ENCODE measurements around the gene SLC9A4.
"Not testable (repeated sequence)": the region's sequence is repeated elsewhere in the genome, so short reads cannot be mapped to it uniquely, and the experiment has no call there.

SLC9A4 gene

GRCh38 chr2:102544182-102544581 is 71.2 kb downstream of the SLC9A4 start:
- H3K4me3 ChIP-seq (ENCODE audit: low read length): no peak overlapping the region
- no peaks in the 10 kb centered on the region for H3K9me3 ChIP-seq (ENCODE audit: control insufficient read depth, insufficient read depth, low read length)
- no peaks in the 10 kb centered on the region for H3K4me1 ChIP-seq (ENCODE audit: control insufficient read depth, insufficient read depth, low read length)
- DNase-seq (ENCODE audit: low read depth, low spot score): no peak
- no peak overlapping the region for H3K27ac ChIP-seq (ENCODE audit: low read length)
- WGBS (ENCODE audit: insufficient coverage, insufficient read length): no CpG with 5 or more reads among the region's 1 CpG
- H3K27me3 ChIP-seq (ENCODE audit: control insufficient read depth, insufficient read depth, low read length): no peaks in the 10 kb centered on the region
- H3K36me3 ChIP-seq (ENCODE audit: control insufficient read depth, insufficient read depth, low read length): no peaks in the 10 kb centered on the region

GRCh38 chr2:102547462-102547861 is 74.4 kb downstream of the SLC9A4 start:
- H3K4me1 ChIP-seq (ENCODE audit: control insufficient read depth, insufficient read depth, low read length): no peaks in the 10 kb centered on the region
- H3K36me3 ChIP-seq (ENCODE audit: control insufficient read depth, insufficient read depth, low read length): no peaks in the 10 kb centered on the region

GRCh38 chr2:102549027-102549426 is 76.0 kb downstream of the SLC9A4 start:
- no CpG with 5 or more reads among the region's 1 CpG for WGBS (ENCODE audit: insufficient coverage, insufficient read length)
- Histone ChIP-seq H3K9me3 (ENCODE audit: control insufficient read depth, insufficient read depth, low read length) (no peaks in the 10 kb centered on the region), H3K36me3 (ENCODE audit: control insufficient read depth, insufficient read depth, low read length) (no peaks in the 10 kb centered on the region), H3K4me1 (ENCODE audit: control insufficient read depth, insufficient read depth, low read length) (no peaks in the 10 kb centered on the region), H3K27ac (ENCODE audit: low read length) (no peak overlapping the region), H3K4me3 (ENCODE audit: low read length) (no peak overlapping the region), H3K27me3 (ENCODE audit: control insufficient read depth, insufficient read depth, low read length) (no peaks in the 10 kb centered on the region)
- DNase-seq (ENCODE audit: low read depth, low spot score): no peak

More at GRCh38 chr2:102547462-102547861, 74.4 kb downstream of the SLC9A4 start:
- Histone ChIP-seq H3K27me3 (ENCODE audit: control insufficient read depth, insufficient read depth, low read length) (no peaks in the 10 kb centered on the region), H3K27ac (ENCODE audit: low read length) (no peak overlapping the region), H3K9me3 (ENCODE audit: control insufficient read depth, insufficient read depth, low read length) (no peaks in the 10 kb centered on the region), H3K4me3 (ENCODE audit: low read length) (no peak overlapping the region)
- WGBS (ENCODE audit: insufficient coverage, insufficient read length): no CpG with 5 or more reads among the region's 2 CpGs
- DNase-seq (ENCODE audit: low read depth, low spot score): no peak

GRCh38 chr2:102550151-102550550 is 77.1 kb downstream of the SLC9A4 start:
- no peaks in the 10 kb centered on the region for H3K9me3 ChIP-seq (ENCODE audit: control insufficient read depth, insufficient read depth, low read length)
- no peaks in the 10 kb centered on the region for H3K4me1 ChIP-seq (ENCODE audit: control insufficient read depth, insufficient read depth, low read length)
- no peaks in the 10 kb centered on the region for H3K36me3 ChIP-seq (ENCODE audit: control insufficient read depth, insufficient read depth, low read length)
- no CpG with 5 or more reads among the region's 2 CpGs for WGBS (ENCODE audit: insufficient coverage, insufficient read length)
- no peak for DNase-seq (ENCODE audit: low read depth, low spot score)
- H3K27me3 ChIP-seq (ENCODE audit: control insufficient read depth, insufficient read depth, low read length): no peaks in the 10 kb centered on the region
- no peak overlapping the region for H3K27ac ChIP-seq (ENCODE audit: low read length)
- H3K4me3 ChIP-seq (ENCODE audit: low read length): no peak overlapping the region

- no peak for DNase-seq (ENCODE audit: low read depth, low spot score)
- H3K27me3 ChIP-seq (ENCODE audit: control insufficient read depth, insufficient read depth, low read length): no peaks in the 10 kb centered on the region
- H3K27ac ChIP-seq (ENCODE audit: low read length): no peak overlapping the region
- no peaks in the 10 kb centered on the region for H3K4me1 ChIP-seq (ENCODE audit: control insufficient read depth, insufficient read depth, low read length)
- H3K36me3 ChIP-seq (ENCODE audit: control insufficient read depth, insufficient read depth, low read length): no peaks in the 10 kb centered on the region
- WGBS (ENCODE audit: insufficient coverage, insufficient read length): no CpG with 5 or more reads among the region's 2 CpGs
- no peaks in the 10 kb centered on the region for H3K9me3 ChIP-seq (ENCODE audit: control insufficient read depth, insufficient read depth, low read length)
- no peak overlapping the region for H3K4me3 ChIP-seq (ENCODE audit: low read length)
Measured at GRCh38 chr2:102551329-102552096, 78.5 kb downstream of the SLC9A4 start.

GRCh38 chr2:102553601-102554000 is 80.6 kb downstream of the SLC9A4 start:
- no peaks in the 10 kb centered on the region for H3K36me3 ChIP-seq (ENCODE audit: control insufficient read depth, insufficient read depth, low read length)
- no peaks in the 10 kb centered on the region for H3K4me1 ChIP-seq (ENCODE audit: control insufficient read depth, insufficient read depth, low read length)
- no peaks in the 10 kb centered on the region for H3K27me3 ChIP-seq (ENCODE audit: control insufficient read depth, insufficient read depth, low read length)
- H3K9me3 ChIP-seq (ENCODE audit: control insufficient read depth, insufficient read depth, low read length): no peaks in the 10 kb centered on the region
- no peak overlapping the region for H3K27ac ChIP-seq (ENCODE audit: low read length)
- no CpG with 5 or more reads among the region's 1 CpG for WGBS (ENCODE audit: insufficient coverage, insufficient read length)
- H3K4me3 ChIP-seq (ENCODE audit: low read length): no peak overlapping the region
- no peak for DNase-seq (ENCODE audit: low read depth, low spot score)

GRCh38 chr2:102558463-102558862 is 85.4 kb downstream of the SLC9A4 start:
- H3K27ac ChIP-seq (ENCODE audit: low read length): no peak overlapping the region
- H3K36me3 ChIP-seq (ENCODE audit: control insufficient read depth, insufficient read depth, low read length): no peaks in the 10 kb centered on the region
- H3K4me3 ChIP-seq (ENCODE audit: low read length): no peak overlapping the region
- no peaks in the 10 kb centered on the region for H3K4me1 ChIP-seq (ENCODE audit: control insufficient read depth, insufficient read depth, low read length)
- no CpG with 5 or more reads among the region's 1 CpG for WGBS (ENCODE audit: insufficient coverage, insufficient read length)
- DNase-seq (ENCODE audit: low read depth, low spot score): no peak
- H3K9me3 ChIP-seq (ENCODE audit: control insufficient read depth, insufficient read depth, low read length): no peaks in the 10 kb centered on the region
- no peaks in the 10 kb centered on the region for H3K27me3 ChIP-seq (ENCODE audit: control insufficient read depth, insufficient read depth, low read length)

GRCh38 chr2:102562542-102562941 is 89.5 kb downstream of the SLC9A4 start:
- not testable (repeated sequence) for H3K4me1 ChIP-seq (ENCODE audit: control insufficient read depth, insufficient read depth, low read length); DNase-seq (ENCODE audit: low read depth, low spot score); H3K36me3 ChIP-seq (ENCODE audit: control insufficient read depth, insufficient read depth, low read length); H3K9me3 ChIP-seq (ENCODE audit: control insufficient read depth, insufficient read depth, low read length); H3K27ac ChIP-seq (ENCODE audit: low read length); H3K4me3 ChIP-seq (ENCODE audit: low read length); H3K27me3 ChIP-seq (ENCODE audit: control insufficient read depth, insufficient read depth, low read length)
- no CpG with 5 or more reads among the region's 1 CpG for WGBS (ENCODE audit: insufficient coverage, insufficient read length)

- H3K4me3 ChIP-seq (ENCODE audit: low read length): no peak overlapping the region
- no CpG with 5 or more reads among the region's 1 CpG for WGBS (ENCODE audit: insufficient coverage, insufficient read length)
- no peaks in the 10 kb centered on the region for H3K4me1 ChIP-seq (ENCODE audit: control insufficient read depth, insufficient read depth, low read length)
- H3K36me3 ChIP-seq (ENCODE audit: control insufficient read depth, insufficient read depth, low read length): no peaks in the 10 kb centered on the region
- DNase-seq (ENCODE audit: low read depth, low spot score): no peak
- no peaks in the 10 kb centered on the region for H3K9me3 ChIP-seq (ENCODE audit: control insufficient read depth, insufficient read depth, low read length)
- H3K27ac ChIP-seq (ENCODE audit: low read length): no peak overlapping the region
- no peaks in the 10 kb centered on the region for H3K27me3 ChIP-seq (ENCODE audit: control insufficient read depth, insufficient read depth, low read length)
Measured at GRCh38 chr2:102575888-102576287, 102.9 kb downstream of the SLC9A4 start.

GRCh38 chr2:102578376-102578775 is 105.3 kb downstream of the SLC9A4 start:
- Histone ChIP-seq H3K27ac (ENCODE audit: low read length) (no peak overlapping the region), H3K27me3 (ENCODE audit: control insufficient read depth, insufficient read depth, low read length) (no peaks in the 10 kb centered on the region), H3K9me3 (ENCODE audit: control insufficient read depth, insufficient read depth, low read length) (no peaks in the 10 kb centered on the region), H3K4me3 (ENCODE audit: low read length) (no peak overlapping the region), H3K36me3 (ENCODE audit: control insufficient read depth, insufficient read depth, low read length) (no peaks in the 10 kb centered on the region), H3K4me1 (ENCODE audit: control insufficient read depth, insufficient read depth, low read length) (no peaks in the 10 kb centered on the region)
- no CpG with 5 or more reads among the region's 2 CpGs for WGBS (ENCODE audit: insufficient coverage, insufficient read length)
- no peak for DNase-seq (ENCODE audit: low read depth, low spot score)

- no peaks in the 10 kb centered on the region for H3K27me3 ChIP-seq (ENCODE audit: control insufficient read depth, insufficient read depth, low read length)
- no peaks in the 10 kb centered on the region for H3K36me3 ChIP-seq (ENCODE audit: control insufficient read depth, insufficient read depth, low read length)
- H3K4me1 ChIP-seq (ENCODE audit: control insufficient read depth, insufficient read depth, low read length): peaks cover 3% of the 10 kb centered on the region; the same call in 1 of the 2 replicates
- H3K27ac ChIP-seq (ENCODE audit: low read length): no peak overlapping the region
- H3K4me3 ChIP-seq (ENCODE audit: low read length): no peak overlapping the region
- H3K9me3 ChIP-seq (ENCODE audit: control insufficient read depth, insufficient read depth, low read length): no peaks in the 10 kb centered on the region
- DNase-seq (ENCODE audit: low read depth, low spot score): no peak
Measured at GRCh38 chr2:102581911-102582310, 108.9 kb downstream of the SLC9A4 start.
